Measurements from ENCODE around the gene EZR.

EZR gene

GRCh38 chr6:158772851-158773371 is 46.3 kb downstream of the EZR start:
- DNase-seq: no peak

- DNase-seq: no peak
Measured at GRCh38 chr6:158772172-158772571, 47.0 kb downstream of the EZR start.

- DNase-seq: no peak
Measured at GRCh38 chr6:158771399-158772152, 47.6 kb downstream of the EZR start.

GRCh38 chr6:158770533-158771330 is 48.4 kb downstream of the EZR start:
- no peak for DNase-seq

- DNase-seq: no peak
Measured at GRCh38 chr6:158769771-158770432, 49.3 kb downstream of the EZR start.

GRCh38 chr6:158769234-158769770 is 49.9 kb downstream of the EZR start:
- DNase-seq: no peak

- no peak for DNase-seq
Measured at GRCh38 chr6:158768436-158768835, 50.7 kb downstream of the EZR start.

GRCh38 chr6:158767709-158768108 is 51.5 kb downstream of the EZR start:
- peak; percentile 56 for DNase-seq

- DNase-seq: no peak
Measured at GRCh38 chr6:158766621-158767455, 52.3 kb downstream of the EZR start.

GRCh38 chr6:158765499-158766068 is 53.6 kb downstream of the EZR start:
- DNase-seq: no peak

- no peak for DNase-seq
Measured at GRCh38 chr6:158764926-158765325, 54.2 kb downstream of the EZR start.

GRCh38 chr6:158764183-158764849 is 54.9 kb downstream of the EZR start:
- DNase-seq: no peak

- DNase-seq: no peak
Measured at GRCh38 chr6:158763434-158764182, 55.6 kb downstream of the EZR start.

- peak; percentile 94 for DNase-seq
Measured at GRCh38 chr6:158762787-158763433, 56.3 kb downstream of the EZR start.

GRCh38 chr6:158761746-158762145 is 57.4 kb downstream of the EZR start:
- DNase-seq: no peak

- no peak for DNase-seq
Measured at GRCh38 chr6:158760618-158761250, 58.4 kb downstream of the EZR start.

- DNase-seq: no peak
Measured at GRCh38 chr6:158759966-158760617, 59.1 kb downstream of the EZR start.

GRCh38 chr6:158758941-158759479 is 60.2 kb downstream of the EZR start:
- no peak for DNase-seq

- DNase-seq: no peak
Measured at GRCh38 chr6:158758451-158758860, 60.7 kb downstream of the EZR start.
